HCT116 (cell line): Measurements from ENCODE around the gene ADGRE3. TPM values are rescaled to one million over a fixed set of nuclear protein-coding genes. Genes with fewer than 3 reads are reported as not detected.

Experiments used
- total RNA-seq: library from RNA; stranded (reverse); gene quantifications from one replicate; pipeline ENCODE4 v1.2.1, GENCODE V29; 2021; ENCODE audit not compliant: unreplicated experiment

Gene ADGRE3
- total RNA-seq, 1 experiment from 2014 or later = not detected

Other genes with a start within 250 kb of the ADGRE3 start
- gene PKN1, start 241.5 kb downstream of the ADGRE3 start, total RNA-seq = 248 TPM
- 1.1 TPM for gene PTGER1, start 199.5 kb downstream of the ADGRE3 start, total RNA-seq
- gene GIPC1, start 178.7 kb downstream of the ADGRE3 start, total RNA-seq = 103 TPM
- 175 TPM for gene DNAJB1, start 156.4 kb downstream of the ADGRE3 start, total RNA-seq
- gene TECR, start 145.2 kb downstream of the ADGRE3 start, total RNA-seq = 232 TPM
- 167 TPM for gene NDUFB7, start 102.8 kb downstream of the ADGRE3 start, total RNA-seq
- not detected for gene CLEC17A, start 91.8 kb downstream of the ADGRE3 start, total RNA-seq
- 9.2 TPM for gene ZNF333, start 15.2 kb upstream of the ADGRE3 start, total RNA-seq
- 8.4 TPM for gene ADGRE2, start 103.7 kb upstream of the ADGRE3 start, total RNA-seq
- gene OR7A5, start 160.3 kb upstream of the ADGRE3 start, total RNA-seq = not detected
- gene OR7C1, start 160.3 kb upstream of the ADGRE3 start, total RNA-seq = not detected
- not detected for gene OR7A10, start 174.1 kb upstream of the ADGRE3 start, total RNA-seq
- not detected for gene OR7A17, start 211.3 kb upstream of the ADGRE3 start, total RNA-seq